OCI-LY1 (cell line): ENCODE results near the gene PRR5L.

Experiments used
- H2AFZ ChIP-seq: fragments of 200-600 bp; sonication (generic), shearing (Covaris generic); 2 replicates; pipeline ENCODE4 v1.6.0; 2014; ENCODE audit warnings: antibody characterized with exemption, mild to moderate bottlenecking, low read length
- H3F3A ChIP-seq: fragments of 200-600 bp; sonication (generic), shearing (Covaris generic); 2 replicates; pipeline ENCODE4 v1.6.0; 2014; ENCODE audit warnings: mild to moderate bottlenecking, antibody characterized with exemption, low read length, moderate library complexity; ENCODE audit not compliant: insufficient read depth
- H3K27ac ChIP-seq: fragments of 200-600 bp; sonication (generic); 2 replicates; pipeline ENCODE4 v1.5.1; 2014; ENCODE audit warnings: low read length, mixed run types, mild to moderate bottlenecking, low read depth; ENCODE audit not compliant: poor library complexity, severe bottlenecking
- H3K27me3 ChIP-seq: fragments of 200-600 bp; sonication (generic); 2 replicates; pipeline ENCODE4 v1.6.0; 2014; ENCODE audit warnings: antibody characterized with exemption, mild to moderate bottlenecking, low read length, moderate library complexity; ENCODE audit not compliant: insufficient read depth
- H3K36me3 ChIP-seq: fragments of 200-600 bp; sonication (generic); 2 replicates; pipeline ENCODE4 v1.6.1; 2014; ENCODE audit warnings: mild to moderate bottlenecking, antibody characterized with exemption, low read length, moderate library complexity, mixed read lengths; ENCODE audit not compliant: insufficient read depth
- H3K4me1 ChIP-seq: fragments of 200-600 bp; sonication (generic); 2 replicates; pipeline ENCODE4 v1.5.1; 2014; ENCODE audit warnings: mild to moderate bottlenecking, low read length, moderate library complexity; ENCODE audit not compliant: insufficient read depth, severe bottlenecking
- H3K4me2 ChIP-seq: fragments of 200-600 bp; sonication (generic), shearing (Covaris generic); 2 replicates; pipeline ENCODE4 v1.6.1; 2014; ENCODE audit warnings: low read length
- H3K4me3 ChIP-seq: fragments of 200-600 bp; sonication (generic); 2 replicates; pipeline ENCODE4 v1.5.1; 2014; ENCODE audit warnings: low read length, low read depth, mild to moderate bottlenecking, mixed read lengths; ENCODE audit not compliant: poor library complexity, severe bottlenecking
- H3K79me2 ChIP-seq: fragments of 200-600 bp; shearing (Covaris generic); 2 replicates; pipeline ENCODE4 v1.6.1; 2016; ENCODE audit warnings: mixed run types, low read length, mixed read lengths; ENCODE audit not compliant: insufficient read depth
- H3K9ac ChIP-seq: fragments of 200-600 bp; sonication (generic), shearing (Covaris generic); 2 replicates; pipeline ENCODE4 v1.6.1; 2014; ENCODE audit warnings: mild to moderate bottlenecking, low read length, mixed read lengths
- H3K9me2 ChIP-seq: fragments of 200-600 bp; sonication (generic), shearing (Covaris generic); 2 replicates; pipeline ENCODE4 v1.6.1; 2014; ENCODE audit warnings: low read depth, mild to moderate bottlenecking, low read length, mixed read lengths
- H3K9me3 ChIP-seq: fragments of 200-600 bp; shearing (Covaris generic); 2 replicates; pipeline ENCODE4 v1.6.1; 2014; ENCODE audit warnings: low read length, mixed read lengths
- H4K20me1 ChIP-seq: fragments of 200-600 bp; sonication (generic), shearing (Covaris generic); 2 replicates; pipeline ENCODE4 v1.6.0; 2016; ENCODE audit warnings: mild to moderate bottlenecking, low read length; ENCODE audit not compliant: insufficient read depth
- CTCF ChIP-seq: fragments of 200-600 bp; sonication (generic), shearing (Covaris generic); IDR thresholded peaks from 2 replicates; pipeline ENCODE4 v1.5.1; 2017; ENCODE audit warnings: mild to moderate bottlenecking, antibody characterized with exemption, low read length, moderate library complexity, mixed read lengths
- EZH2 ChIP-seq: fragments of 200-600 bp; sonication (generic), shearing (Covaris generic); IDR thresholded peaks from 2 replicates; pipeline ENCODE4 v1.8.0; 2017; ENCODE audit warnings: borderline replicate concordance, mixed run types, mild to moderate bottlenecking, antibody characterized with exemption, low read length, moderate library complexity, mixed read lengths

The PRR5L gene

GRCh38 chr11:36419791-36420424 lies 123.8 kb downstream of the PRR5L start:
- no peaks in the 10 kb centered on the region for H3K36me3 ChIP-seq
- no peak overlapping the region for H3K4me2 ChIP-seq
- H3K9me2 ChIP-seq = no peaks in the 10 kb centered on the region
- H3K9me3 ChIP-seq = no peaks in the 10 kb centered on the region
- TF ChIP-seq CTCF (no peak), EZH2 (no peak)
- no peaks in the 10 kb centered on the region for H3K27me3 ChIP-seq
- no peaks in the 10 kb centered on the region for H3K4me1 ChIP-seq
- H3K79me2 ChIP-seq = no peaks in the 10 kb centered on the region
- no peak overlapping the region for H2AFZ ChIP-seq
- H3F3A ChIP-seq = no peaks in the 10 kb centered on the region
- no peak overlapping the region for H3K9ac ChIP-seq
- no peak overlapping the region for H3K4me3 ChIP-seq
- H3K27ac ChIP-seq = no peak overlapping the region
- no peaks in the 10 kb centered on the region for H4K20me1 ChIP-seq

GRCh38 chr11:36421546-36422155 lies 125.6 kb downstream of the PRR5L start:
- Histone ChIP-seq H3K36me3 (no peaks in the 10 kb centered on the region), H3K27ac (no peak overlapping the region), H2AFZ (no peak overlapping the region), H3K79me2 (no peaks in the 10 kb centered on the region), H3K4me2 (no peak overlapping the region), H3K4me3 (no peak overlapping the region), H3K9me2 (no peaks in the 10 kb centered on the region), H3K27me3 (no peaks in the 10 kb centered on the region), H3K9me3 (no peaks in the 10 kb centered on the region), H4K20me1 (no peaks in the 10 kb centered on the region), H3K9ac (no peak overlapping the region), H3F3A (no peaks in the 10 kb centered on the region), H3K4me1 (no peaks in the 10 kb centered on the region)
- TF ChIP-seq EZH2 = no peak
- no peak for TF ChIP-seq CTCF

- Histone ChIP-seq H3K36me3 (no peaks in the 10 kb centered on the region), H3K4me1 (no peaks in the 10 kb centered on the region), H3K4me2 (no peak overlapping the region), H3K9ac (no peak overlapping the region), H3K9me3 (no peaks in the 10 kb centered on the region), H3K4me3 (no peak overlapping the region), H3K9me2 (no peaks in the 10 kb centered on the region), H3K27ac (no peak overlapping the region), H2AFZ (no peak overlapping the region), H3K27me3 (no peaks in the 10 kb centered on the region), H3K79me2 (no peaks in the 10 kb centered on the region), H3F3A (no peaks in the 10 kb centered on the region), H4K20me1 (no peaks in the 10 kb centered on the region)
- TF ChIP-seq EZH2 (no peak), CTCF (no peak)
Measured at GRCh38 chr11:36425561-36426081, 129.5 kb downstream of the PRR5L start.
